Upper lobe of right lung (tissue), 1 donor: Measurements from ENCODE around the gene MYO1H. TPM values are rescaled to one million over a fixed set of nuclear protein-coding genes. Genes with fewer than 3 reads are reported as not detected.

ENCODE experiments used
- ATAC-seq: fragments of 200-7000 bp; cut with Tn5 transposase; one replicate; pipeline ENCODE4 v1.9.1; 2020; ENCODE audit warnings: mild to moderate bottlenecking, moderate library complexity
- DNase-seq: peaks from one replicate; pipeline ENCODE4 v3.0.0-alpha.2; 2020
- H3K27ac ChIP-seq: fragments of 200-600 bp; one replicate; pipeline ENCODE4 v1.8.0; 2022
- H3K27me3 ChIP-seq: fragments of 200-600 bp; one replicate; pipeline ENCODE4 v1.8.0; 2022; ENCODE audit warnings: mild to moderate bottlenecking
- H3K36me3 ChIP-seq: fragments of 200-600 bp; one replicate; pipeline ENCODE4 v1.8.0; 2022
- H3K4me1 ChIP-seq: fragments of 200-600 bp; one replicate; pipeline ENCODE4 v1.8.0; 2022
- H3K4me3 ChIP-seq: fragments of 200-600 bp; one replicate; pipeline ENCODE4 v1.8.0; 2022; ENCODE audit warnings: mild to moderate bottlenecking
- H3K9me3 ChIP-seq: fragments of 200-600 bp; one replicate; pipeline ENCODE4 v1.8.0; 2022
- CTCF ChIP-seq: fragments of 200-600 bp; IDR thresholded peaks from one replicate; pipeline ENCODE4 v1.8.0; 2022; ENCODE audit warnings: antibody characterized with exemption
- intact Hi-C: fragments of 100-400 bp; cut with DNase I; formaldehyde crosslinking; loops from one replicate; pipeline ENCODE4 v1.11.0; 2022
- total RNA-seq: library from RNA; stranded (reverse); fragmentation: NEBNext Ultra II Directional; extraction: Animal tissue kit (Norgen Biotek cat#: 25700); gene quantifications from one replicate; pipeline ENCODE4 v1.2.1, GENCODE V29; 2021
- donor health status: DM: no; HTN: yes; CAD: no; lungs with severe emphysema.

Gene MYO1H
- total RNA-seq, 1 donor from 2014 or later, result 0.64 TPM

GRCh38 chr12:109369831-109370230 lies 22.1 kb downstream of the MYO1H start:
- Histone ChIP-seq H3K36me3 (no peaks in the 10 kb centered on the region), H3K27ac (no peak overlapping the region), H3K4me3 (no peak overlapping the region), H3K4me1 (no peaks in the 10 kb centered on the region), H3K9me3 (no peaks in the 10 kb centered on the region), H3K27me3 (no peaks in the 10 kb centered on the region)
- ATAC-seq, result no peak
- DNase-seq, result no peak
- intact Hi-C loops, result no loop called here
- TF ChIP-seq CTCF, result no peak

DNA sequence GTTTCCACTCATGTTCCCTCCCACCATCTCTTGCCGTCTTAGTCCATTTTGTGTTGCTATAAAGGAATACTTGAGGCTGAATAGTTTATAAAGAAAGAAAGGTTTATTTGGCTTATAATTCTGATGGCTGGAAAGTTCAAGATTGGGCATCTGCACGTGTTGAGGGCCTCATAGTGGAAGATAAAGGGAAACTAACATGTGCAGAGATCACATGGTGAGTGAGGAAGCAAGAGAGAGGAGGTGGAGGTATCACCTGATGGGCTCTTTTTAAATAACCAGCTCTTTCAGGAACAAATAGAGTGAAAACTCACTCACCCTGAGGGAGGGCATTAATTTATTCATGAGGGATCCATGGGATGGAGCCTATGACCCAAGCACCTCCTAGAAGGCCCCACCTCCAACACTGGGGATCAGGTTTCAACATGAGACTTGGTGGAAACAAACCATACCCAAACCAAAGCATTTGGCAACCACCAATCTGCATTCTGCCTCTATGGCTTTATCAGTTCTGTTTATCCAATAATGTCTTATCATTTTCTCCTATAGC lies 29.5 kb downstream of the MYO1H start:
- ATAC-seq, result no peak
- no peak overlapping the region for H3K4me3 ChIP-seq
- peaks cover 10% of the 10 kb centered on the region for H3K27me3 ChIP-seq
- H3K36me3 ChIP-seq, result no peaks in the 10 kb centered on the region
- DNase-seq, result no peak
- no peaks in the 10 kb centered on the region for H3K9me3 ChIP-seq
- intact Hi-C loops, result no loop called here
- H3K4me1 ChIP-seq, result no peaks in the 10 kb centered on the region
- no peak for TF ChIP-seq CTCF
- no peak overlapping the region for H3K27ac ChIP-seq

GRCh38 chr12:109378569-109378968 lies 30.9 kb downstream of the MYO1H start:
- no peak overlapping the region for H3K27ac ChIP-seq
- ATAC-seq (no peak), DNase-seq (no peak)
- no peak overlapping the region for H3K4me3 ChIP-seq
- H3K27me3 ChIP-seq, result peaks cover 17% of the 10 kb centered on the region
- no peaks in the 10 kb centered on the region for H3K4me1 ChIP-seq
- H3K36me3 ChIP-seq, result no peaks in the 10 kb centered on the region
- intact Hi-C loops, result no loop called here
- no peak for TF ChIP-seq CTCF
- H3K9me3 ChIP-seq, result no peaks in the 10 kb centered on the region

GRCh38 chr12:109382031-109382430 lies 34.3 kb downstream of the MYO1H start:
- peaks cover 6% of the 10 kb centered on the region for H3K4me1 ChIP-seq
- no peaks in the 10 kb centered on the region for H3K9me3 ChIP-seq
- H3K27me3 ChIP-seq, result peaks cover 20% of the 10 kb centered on the region
- DNase-seq, result no peak
- H3K27ac ChIP-seq, result no peak overlapping the region
- H3K36me3 ChIP-seq, result no peaks in the 10 kb centered on the region
- TF ChIP-seq CTCF, result no peak
- intact Hi-C loops, result no loop called here
- H3K4me3 ChIP-seq, result no peak overlapping the region
- no peak for ATAC-seq

DNA sequence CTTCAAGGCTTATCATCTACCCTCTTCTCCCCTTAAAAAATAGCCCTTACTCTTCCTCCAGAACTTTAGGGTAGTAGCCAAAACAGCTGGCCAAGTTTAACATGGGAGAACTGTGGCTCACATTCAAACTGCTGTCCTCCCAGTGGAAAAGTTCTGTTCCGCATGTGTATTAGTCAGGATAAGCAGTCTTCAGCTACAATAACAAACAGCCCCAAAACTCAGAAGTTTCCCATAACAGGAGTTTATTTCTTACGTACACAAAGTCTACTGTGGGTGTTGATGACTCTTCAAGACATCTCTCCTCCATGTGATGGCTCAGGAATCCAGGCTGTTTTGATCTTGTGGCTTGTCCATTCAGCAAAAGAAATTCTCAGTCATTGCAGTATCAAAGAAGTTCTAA lies 35.5 kb downstream of the MYO1H start:
- no peak for ATAC-seq
- TF ChIP-seq CTCF, result no peak

More for the DNA sequence above, 35.5 kb downstream of the MYO1H start:
- DNase-seq, result no peak
- H3K4me1 ChIP-seq, result peaks cover 6% of the 10 kb centered on the region
- no peak overlapping the region for H3K27ac ChIP-seq
- H3K9me3 ChIP-seq, result no peaks in the 10 kb centered on the region
- H3K27me3 ChIP-seq, result peaks cover 20% of the 10 kb centered on the region
- no peak overlapping the region for H3K4me3 ChIP-seq
- H3K36me3 ChIP-seq, result no peaks in the 10 kb centered on the region
- intact Hi-C loops, result no loop called here
